ENCODE measurements around the gene DNALI1.
"Not testable (repeated sequence)": the region's sequence is repeated elsewhere in the genome, so short reads cannot be mapped to it uniquely, and the experiment has no call there.

Gene DNALI1

DNA sequence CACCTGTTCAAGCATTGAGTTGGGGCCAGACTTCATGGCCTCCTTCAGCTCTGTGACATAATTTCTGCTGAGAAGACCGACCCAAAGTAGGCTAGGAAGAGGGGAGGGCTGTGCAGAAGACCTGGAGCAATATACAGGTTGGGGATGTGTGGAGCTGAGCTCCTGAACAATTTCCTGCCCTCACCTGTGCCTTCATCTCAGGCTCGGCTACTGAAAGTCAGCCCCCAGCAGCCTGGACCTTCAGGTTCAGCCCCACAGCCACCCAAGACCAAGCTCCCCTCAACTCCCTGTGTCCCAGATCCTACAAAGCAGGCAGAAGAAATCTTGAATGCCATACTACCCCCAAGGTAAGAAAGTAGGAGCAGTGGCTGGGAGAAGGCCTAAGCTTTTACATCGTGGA is 662 bp downstream of the DNALI1 start:
- no peak for DNase-seq

DNA sequence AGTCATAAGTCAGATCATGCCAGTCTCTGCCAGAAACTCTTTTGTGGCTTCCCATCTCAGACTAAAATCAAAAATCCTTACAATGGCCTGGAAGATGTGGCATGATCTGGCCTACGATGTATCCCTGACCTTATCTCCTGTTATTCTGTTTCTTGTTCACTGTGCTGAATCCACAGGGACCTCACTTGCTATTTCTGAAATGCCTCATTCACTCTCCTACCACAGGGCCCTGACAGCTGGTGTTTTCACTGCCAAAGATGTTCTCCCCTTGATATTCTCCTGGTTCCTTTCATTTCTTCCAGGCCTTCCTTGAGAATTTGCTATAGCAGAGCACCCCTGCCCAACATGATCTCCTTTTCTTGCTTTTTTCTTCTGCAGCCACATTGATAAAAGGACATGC is 1.7 kb downstream of the DNALI1 start:
- DNase-seq: no peak

DNA sequence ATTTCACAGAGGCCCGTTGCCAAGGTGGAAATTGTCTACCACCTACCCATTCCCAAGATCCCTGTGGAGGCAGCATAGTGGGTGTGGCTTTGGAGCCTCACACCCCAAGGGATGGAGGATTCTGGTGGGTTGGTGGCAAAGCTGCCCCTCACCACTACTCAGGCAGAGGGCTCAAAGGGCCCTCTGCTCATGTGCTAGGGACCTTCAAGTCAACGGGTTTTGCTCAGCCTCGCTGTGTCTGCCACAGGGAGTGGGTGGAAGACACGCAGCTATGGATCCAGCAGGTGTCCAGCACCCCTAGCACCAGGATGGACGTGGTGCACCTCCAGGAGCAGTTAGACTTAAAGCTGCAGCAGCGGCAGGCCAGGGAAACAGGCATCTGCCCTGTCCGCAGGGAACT is 2.3 kb downstream of the DNALI1 start:
- no peak for DNase-seq

DNA sequence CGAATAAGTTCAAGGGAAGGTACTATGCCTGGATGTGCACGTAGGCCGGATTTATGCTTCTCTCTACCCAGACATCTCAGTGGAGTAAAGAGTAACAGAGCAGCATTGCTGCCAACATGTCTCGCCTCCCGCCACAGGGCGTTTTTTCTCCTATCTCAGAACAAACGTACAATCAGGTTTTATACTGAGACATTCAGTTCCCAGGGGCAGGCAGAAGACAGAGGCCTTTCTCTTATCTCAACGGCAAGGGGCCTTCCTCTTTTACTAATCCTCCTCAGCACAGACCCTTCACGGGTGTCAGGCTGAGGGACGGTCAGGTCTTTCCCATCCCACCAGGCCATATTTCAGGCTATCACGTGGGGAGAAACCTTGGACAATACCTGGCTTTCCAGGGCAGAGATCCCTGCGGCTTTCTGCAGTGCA is 3.2 kb downstream of the DNALI1 start:
- DNase-seq: not testable (repeated sequence)

DNA sequence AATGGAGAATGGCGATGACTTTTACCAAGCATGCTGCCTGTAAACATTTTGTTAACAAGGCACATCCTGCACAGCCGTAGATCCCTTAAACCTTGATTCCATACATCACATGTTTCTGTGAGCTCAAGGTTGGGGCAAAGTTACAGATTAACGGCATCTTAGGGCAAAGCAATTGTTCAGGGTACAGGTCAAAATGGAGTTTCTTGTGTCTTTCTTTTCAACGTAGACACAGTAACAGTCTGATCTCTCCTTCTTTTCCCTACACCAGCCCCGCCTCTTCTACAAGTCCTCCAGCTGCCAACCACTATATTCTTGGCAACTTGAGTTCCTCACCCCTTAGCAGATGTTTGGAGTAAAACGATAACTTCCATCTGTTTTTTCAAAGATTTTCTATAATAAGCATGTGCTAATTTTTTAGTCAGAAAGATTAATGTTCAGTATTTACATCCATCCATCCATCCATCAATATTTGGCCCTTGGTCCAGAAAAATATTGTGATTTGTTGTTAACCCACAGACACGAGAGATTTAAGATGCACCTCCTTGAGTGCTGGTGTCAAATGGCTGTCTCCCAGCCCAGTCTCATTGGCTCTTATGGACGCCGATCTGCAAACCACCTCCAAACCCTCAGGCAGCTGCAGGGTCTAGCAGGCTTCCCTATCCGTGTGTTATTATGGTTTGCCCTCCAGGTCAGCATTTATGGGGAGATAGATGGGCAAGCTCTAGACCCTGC is 3.8 kb downstream of the DNALI1 start:
- no peak for DNase-seq

DNA sequence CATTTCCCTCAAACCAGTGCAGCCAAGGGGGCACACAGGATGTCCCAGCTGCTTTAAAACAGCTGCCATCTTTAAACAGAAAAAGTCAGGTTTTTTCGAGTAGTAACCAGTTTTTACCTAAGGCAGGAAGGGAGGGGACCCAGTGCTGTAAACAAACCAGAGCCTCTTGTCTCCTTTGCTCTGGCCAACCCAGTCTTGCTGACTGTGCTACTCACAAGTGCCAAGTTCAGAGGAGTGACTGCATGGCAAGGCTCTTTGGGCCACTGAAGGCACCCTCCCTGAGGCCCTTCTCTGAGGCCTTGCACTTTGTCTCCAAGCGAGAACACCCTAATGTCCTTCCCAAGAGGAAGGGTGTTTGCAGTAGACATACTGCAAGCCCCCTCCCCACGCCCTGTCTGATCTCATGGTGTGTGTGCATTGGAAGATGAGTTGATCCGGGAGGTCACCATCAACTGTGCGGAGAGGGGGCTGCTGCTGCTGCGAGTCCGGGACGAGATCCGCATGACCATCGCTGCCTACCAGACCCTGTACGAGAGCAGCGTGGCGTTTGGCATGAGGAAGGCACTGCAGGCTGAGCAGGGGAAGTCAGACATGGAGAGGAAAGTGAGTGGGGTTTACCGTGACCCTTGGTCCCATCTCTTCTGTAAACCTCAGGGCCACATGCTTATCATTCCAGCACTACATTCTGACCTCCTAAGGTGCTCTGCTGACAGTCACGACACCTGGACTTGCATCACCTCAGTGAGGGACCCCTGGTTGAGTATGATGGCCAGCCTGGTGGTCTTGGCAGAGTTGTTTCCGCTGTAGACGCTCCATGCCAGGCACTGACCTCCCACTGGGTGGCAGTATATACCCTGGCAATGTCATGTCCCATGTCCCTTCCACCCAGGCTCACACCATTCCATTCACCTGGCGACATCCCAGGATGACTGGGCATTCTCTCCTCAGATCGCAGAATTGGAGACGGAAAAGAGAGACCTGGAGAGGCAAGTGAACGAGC is 4.7 kb downstream of the DNALI1 start:
- DNase-seq: peak; percentile 9 to 42

DNA sequence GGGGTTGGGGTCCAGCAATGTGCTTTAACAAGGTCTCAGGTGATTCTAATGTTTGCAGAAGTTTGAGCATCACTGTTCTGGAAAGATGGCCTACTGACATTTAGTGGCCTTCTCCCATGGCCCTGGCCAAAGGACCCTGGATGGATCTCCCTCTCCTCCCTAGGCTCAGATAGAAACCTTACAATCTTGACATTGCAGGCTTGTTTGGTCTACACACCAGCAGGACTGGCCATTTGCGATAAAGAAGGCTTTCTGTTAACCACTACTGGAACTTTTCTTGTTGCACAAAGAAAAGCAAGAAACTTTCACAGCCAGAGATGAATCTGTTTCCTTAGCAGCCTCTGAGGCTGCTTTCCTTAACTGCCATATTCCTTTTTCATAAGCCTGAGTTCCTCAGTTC is 6.2 kb downstream of the DNALI1 start:
- DNase-seq: no peak

DNA sequence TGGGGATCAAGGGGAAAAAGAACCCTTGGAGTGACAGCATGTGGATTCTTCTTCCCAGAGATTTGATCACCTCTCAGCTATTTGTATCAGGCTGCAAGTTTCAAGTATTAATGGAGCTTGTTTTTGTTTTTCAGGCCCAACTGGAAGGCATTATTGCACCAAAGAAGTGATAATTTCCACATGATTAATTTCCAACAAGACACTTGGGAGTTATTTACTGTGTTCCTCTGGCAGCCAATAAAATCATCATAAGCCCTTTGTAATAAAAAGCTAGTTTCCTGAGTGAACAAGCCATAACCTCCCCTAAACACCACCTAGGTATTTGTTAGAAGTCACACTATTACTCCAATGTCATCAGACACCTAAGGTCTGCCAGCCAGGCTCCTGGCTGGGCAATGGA is 8.2 kb downstream of the DNALI1 start:
- no peak for DNase-seq

DNA sequence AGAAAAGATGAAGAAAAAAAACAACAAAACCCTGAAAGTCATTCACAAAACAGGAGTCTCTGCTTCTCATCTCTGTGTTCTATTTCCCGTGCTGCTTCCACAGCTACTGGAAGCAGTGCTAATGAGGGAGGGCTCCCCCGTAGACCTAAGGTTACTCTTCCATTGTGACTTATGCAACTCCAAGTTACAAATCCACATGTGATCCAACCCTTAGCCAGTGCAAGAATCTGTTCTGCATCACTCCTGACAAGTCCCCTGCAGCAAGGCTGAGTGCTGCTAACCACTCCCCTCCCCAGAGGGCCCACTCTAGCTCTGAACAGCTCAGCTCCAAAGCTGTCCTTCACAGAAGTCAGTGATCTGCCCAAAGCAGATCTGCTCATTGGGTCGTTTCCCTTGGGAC is 10.3 kb downstream of the DNALI1 start:
- no peak for DNase-seq

DNA sequence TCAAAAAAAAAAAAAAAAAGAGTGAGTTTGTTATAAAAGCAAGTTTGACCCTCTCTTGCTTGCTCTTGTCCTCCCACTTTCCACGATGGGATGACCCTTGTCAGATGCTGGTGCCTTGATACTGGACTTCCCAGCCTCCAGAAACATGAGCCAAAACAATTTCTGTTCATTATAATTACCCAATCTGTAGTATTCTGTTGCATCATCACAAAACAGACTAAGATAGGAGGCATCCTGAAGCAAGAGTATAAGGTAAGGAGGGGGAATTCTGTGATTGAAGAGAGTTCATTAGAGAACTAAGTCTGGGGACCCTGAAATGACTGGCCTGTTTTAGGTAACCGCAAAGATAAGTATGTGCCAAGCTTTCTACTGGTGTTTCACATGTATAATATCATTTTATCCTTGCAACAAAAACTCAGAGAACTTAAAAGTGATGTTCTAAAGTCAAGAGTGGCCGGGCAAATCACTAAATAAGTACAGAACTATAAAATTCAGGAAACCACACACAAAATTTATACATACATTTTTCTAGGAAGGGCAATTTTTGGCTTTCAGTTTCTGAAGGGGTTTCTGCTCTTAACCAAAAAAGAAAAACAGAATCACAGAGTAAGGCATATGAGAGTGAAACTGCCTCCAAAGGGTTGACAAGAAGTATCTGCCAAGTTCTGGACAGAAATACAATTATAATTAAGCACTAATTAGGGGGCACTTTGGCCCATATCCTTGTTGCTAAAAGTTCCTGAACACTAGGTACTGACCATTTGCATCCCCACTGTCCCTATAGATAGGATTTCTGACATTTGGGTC is 14.0 kb downstream of the DNALI1 start:
- DNase-seq: no peak

DNA sequence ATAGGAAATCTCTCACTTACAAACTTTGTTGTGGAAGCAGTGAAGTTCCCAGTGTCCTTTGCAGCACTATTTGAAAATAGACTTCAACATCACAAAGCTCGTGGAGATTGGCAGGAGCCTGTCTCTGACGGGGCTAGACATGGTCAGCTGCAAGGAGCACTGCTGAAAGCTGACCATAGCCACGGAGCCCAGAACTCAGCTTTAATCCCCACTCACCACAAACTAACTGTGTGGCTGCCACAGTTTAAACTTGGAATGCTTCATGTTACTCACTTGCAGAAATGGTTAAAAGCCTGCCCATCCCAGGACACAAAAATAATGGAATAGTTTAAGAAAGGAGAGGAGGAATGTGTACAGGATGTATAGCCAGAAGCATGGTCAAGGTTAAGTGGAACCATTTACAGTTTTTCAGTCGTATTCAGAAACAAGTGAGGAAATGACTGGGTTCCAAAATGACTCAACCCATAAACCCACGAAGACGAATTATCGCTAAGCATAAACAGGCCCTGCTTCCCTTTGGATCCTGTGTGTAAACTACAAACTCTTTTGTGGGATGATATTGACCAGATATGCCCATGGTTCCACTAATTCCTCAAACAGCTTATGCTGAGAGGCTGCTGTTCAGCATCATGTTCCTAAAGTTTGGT is 18.2 kb downstream of the DNALI1 start:
- DNase-seq: no peak

DNA sequence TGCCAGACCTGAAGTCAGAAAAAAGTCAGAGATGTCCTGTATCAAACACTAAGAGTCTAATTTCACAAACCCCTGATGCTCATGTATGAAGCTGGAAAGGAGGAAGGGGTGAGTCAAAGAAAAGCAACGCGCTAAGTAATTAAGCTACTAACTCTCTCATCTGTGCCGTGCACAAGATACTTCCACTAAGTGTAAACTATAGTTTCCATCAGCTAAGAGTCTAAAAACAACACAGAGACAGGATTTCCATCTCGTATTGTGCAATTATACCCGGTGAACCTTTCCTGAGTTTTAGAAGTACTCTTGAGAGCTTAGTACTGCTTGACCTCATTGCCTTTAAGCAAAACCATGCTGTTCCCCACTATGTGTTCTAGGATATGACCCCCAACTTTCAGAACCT is 19.0 kb downstream of the DNALI1 start:
- no peak for DNase-seq

DNA sequence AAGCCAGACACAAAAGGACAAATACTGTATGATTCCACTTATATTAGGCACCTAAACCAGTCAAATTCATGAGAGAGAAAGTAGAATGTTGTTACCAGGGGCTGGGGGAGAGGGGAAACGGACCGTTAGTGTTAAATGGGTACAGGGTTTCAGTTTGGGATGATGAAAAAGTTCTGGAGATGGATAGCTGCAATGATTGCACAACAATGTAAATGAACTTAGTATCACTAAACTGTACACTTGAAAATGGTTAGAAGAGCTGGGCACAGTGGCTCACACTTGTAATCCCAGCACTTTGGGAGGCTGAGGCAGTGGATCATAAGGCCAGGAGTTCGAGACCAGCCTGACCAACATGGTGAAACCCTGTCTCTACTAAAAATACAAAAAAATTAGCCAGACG is 27.8 kb downstream of the DNALI1 start:
- DNase-seq: not testable (repeated sequence)

DNA sequence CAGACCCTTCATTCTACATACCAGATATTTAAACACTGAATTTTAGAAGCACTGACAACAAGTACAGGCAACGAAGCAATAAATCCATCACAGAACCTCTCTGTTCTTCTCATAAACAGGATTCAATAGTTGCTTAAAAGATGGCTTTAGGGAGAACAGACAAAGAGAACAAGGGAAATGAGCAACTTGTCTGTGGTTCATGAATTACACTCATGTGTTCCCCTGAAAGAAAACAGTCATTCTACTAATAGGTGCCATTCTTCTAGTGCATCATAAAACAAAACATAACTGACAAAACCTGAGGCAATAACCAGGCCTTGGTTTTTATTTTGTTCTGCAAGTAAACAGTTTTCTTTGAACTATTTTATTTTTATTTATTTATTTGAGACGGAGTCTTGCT is 32.2 kb downstream of the DNALI1 start:
- DNase-seq: no peak

DNA sequence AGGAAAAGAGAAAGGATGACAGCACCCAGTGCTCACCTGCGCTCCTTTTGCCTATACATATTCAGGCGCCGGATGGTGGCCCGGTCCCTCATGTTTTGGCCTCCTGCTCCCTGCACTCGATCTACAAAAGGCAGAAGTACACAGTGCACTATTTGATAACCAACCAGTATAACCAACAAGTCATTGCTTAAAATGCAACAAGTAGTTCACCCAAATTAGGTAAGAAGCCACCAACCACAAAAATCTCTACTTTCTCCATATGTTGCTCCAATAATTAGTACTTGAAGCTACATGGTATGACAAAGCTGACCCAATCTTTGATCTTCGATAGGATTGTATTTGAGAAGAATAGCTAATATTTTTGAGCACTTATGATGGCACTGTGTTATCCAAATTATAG is 37.0 kb downstream of the DNALI1 start:
- DNase-seq: no peak

DNA sequence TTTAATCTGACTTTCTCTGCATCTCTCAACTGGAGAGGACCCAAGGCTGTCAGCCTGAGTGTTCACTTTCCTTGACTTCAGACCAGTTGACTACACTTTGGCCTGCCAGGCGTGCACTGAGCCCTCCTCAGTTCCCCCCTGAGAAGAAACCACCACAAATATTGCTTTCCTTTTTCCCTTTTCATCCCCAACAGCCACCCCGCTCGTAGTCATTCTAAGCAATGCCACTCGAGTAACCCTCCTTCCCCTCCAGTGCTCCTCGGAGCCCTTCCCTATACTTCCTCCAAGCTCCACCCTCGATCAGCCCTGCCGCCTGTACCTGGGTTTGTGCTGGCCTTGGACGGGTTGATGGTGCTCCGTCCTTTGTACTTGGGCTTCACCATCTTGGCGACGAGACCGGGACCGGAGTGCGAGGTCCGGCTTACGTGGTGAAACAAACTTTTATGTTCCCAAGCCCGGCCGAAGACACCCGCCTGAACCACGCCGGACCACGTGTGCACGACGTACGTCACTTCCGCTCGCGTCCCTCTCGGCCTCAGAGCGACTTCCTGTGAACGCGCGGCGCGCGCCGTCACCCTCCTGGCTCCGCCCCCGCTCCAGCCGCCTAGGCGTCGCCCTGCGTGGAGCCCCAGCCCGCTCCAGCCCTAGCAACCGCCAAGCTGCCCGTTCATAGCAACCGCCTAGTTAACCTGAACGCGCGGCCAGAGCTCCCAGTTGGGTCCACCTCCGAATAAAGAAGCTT is 38.9 kb downstream of the DNALI1 start, which contains the start of gene GNL2:
TSS of gene GNL2 (minus strand) at position 498 of the 742 bp plus-strand sequence. CDS start at position 383, 115 bp downstream.
- peak; percentile 97 for DNase-seq

DNA sequence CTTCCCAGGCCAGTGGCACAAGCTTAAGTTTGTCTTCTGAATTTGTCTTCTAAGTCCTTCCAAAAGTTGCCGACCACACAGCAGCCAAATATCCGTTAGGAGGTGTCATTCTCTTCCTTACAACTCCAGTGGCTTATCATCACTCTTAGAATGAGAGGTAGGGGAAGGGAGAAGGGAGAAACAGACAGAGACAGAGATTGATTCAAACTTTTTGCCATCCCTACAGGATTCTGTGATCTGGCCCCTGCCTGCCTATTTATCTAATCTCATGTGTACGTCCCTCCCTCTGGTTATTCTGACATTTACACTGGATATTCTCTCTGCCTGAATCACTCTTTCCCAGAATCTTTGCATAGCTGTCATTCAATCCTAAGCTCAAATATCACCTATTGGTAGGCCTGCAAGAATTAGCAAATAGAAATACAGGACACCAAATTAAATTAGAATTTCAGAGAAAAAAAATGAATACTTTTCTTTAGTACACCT is 39.5 kb downstream of the DNALI1 start:
- no peak for DNase-seq

DNA sequence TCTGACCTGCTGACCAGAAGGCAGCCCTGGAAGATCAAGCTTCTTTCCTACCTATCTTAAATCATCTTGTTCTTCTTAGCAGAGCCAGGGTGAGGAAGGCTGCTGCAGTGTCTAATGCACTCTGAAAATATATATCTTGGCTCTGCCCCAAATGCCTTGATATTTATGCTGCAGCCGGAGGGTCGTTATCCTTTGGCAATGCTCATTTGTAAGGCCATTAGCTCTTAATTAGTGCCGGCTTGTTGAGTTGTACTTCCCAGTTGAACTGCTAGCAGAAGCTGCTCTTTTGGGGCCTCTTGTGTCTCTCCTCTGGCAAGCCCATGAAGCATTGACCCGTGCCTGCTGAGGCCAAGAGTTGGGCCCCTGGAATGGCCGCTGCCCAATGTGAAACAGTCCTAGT is 43.2 kb downstream of the DNALI1 start:
- no peak for DNase-seq

DNA sequence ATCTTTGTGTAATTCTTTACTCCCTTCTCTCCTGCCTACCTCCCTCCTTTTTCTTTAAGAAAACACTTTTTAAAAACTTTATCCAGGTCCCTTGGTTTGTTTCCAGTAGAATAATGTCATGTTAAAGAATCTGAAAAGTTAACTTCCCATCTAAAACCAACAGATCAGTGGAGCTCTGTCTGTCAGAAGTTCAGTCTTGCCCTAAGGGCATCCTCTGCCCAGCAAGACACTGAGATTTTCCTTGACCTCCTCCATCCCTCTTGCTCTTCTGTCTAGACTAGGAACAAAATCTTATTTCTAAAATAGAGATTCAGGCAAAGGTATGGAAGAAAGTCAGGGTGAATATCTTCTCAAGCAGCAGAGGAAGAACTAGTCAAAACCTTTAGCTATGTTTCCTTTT is 44.7 kb downstream of the DNALI1 start:
- DNase-seq: no peak

DNA sequence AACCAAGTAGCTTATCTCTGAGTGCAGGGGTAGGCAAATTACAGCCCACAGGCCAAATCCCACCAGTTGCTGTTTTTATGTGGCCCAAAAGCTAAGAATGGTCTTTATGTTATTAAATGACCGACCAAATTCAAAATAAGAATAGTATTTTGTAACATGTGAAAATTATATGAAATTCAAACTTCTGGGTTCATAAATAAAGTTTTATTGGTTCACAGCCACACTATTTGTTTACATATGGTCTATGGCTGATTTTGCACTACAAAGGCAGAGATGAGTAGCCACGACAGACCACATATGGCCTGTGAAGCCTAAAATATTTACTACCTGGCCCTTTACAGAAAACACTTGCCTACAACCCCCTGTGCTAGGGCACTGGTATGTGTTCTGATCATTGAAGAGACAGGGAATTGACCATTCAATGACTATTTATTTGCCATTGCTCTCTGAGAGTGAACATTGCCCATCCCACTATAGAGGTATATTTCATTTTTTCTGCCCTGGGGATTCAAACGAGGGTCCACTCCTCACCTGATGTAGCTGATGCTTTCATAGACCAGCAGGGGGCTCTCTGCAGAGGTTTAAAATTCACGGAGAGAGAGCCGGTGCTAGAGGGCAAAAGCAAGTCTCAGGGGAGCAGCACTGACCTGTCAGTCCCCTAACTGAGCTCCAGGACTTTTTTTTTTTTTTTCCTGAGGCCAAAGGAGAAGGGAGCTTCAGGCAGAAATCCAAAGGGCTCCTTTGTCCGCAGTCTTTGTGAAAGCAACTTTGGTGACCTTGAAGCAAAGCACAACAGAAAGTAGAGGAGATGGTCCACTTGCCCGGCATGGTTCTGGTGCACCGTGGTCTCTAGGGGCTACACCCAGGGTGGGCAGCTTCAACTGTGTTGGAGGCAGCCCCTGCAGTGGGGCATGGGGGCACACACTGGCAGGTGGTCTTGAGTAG is 46.3 kb downstream of the DNALI1 start:
- peak; percentile 35 to 67 for DNase-seq
